HepG2 (cell line): ENCODE data around the gene SLC34A3. TPM values are rescaled to one million over a fixed set of nuclear protein-coding genes. Genes with fewer than 3 reads are reported as not detected.

Experiments
- ARNT ChIP-seq: fragments of 450-650 bp; IDR thresholded peaks from 2 replicates; pipeline ENCODE4 v1.6.1; 2017
- ATF7 ChIP-seq, 2 experiments: fragments of 450-650 bp in 1 of 2; sonication (generic) in 1 of 2; formaldehyde crosslinking in 1 of 2; IDR thresholded peaks; 2 replicates each; pipeline versions ENCODE4 v1.4.0 to v1.6.1; 2016 to 2020; ENCODE audit warnings: antibody characterized with exemption in 1 of 2, mild to moderate bottlenecking in 1 of 2, missing genetic modification reagents in 1 of 2
- BORCS8-MEF2B ChIP-seq: sonication (generic); formaldehyde crosslinking; IDR thresholded peaks from 2 replicates; pipeline ENCODE4 v1.8.0; 2022; ENCODE audit warnings: mild to moderate bottlenecking, missing genetic modification reagents
- DNMT3B ChIP-seq: conservative IDR thresholded peaks from 2 replicates; pipeline ENCODE4 v1.6.1; 2016; ENCODE audit warnings: missing biosample characterization, control low read depth
- FOXJ3 ChIP-seq: sonication (generic); formaldehyde crosslinking; IDR thresholded peaks from 2 replicates; pipeline ENCODE4 v1.4.0; 2020; ENCODE audit warnings: missing genetic modification reagents, mild to moderate bottlenecking, borderline replicate concordance
- HMG20B ChIP-seq: conservative IDR thresholded peaks from 2 replicates; pipeline ENCODE4 v1.6.1; 2016; ENCODE audit warnings: missing genetic modification reagents, missing compliant biosample characterization
- NCOA2 ChIP-seq: sonication (generic); formaldehyde crosslinking; IDR thresholded peaks from 2 replicates; pipeline ENCODE4 v1.8.0; 2022; ENCODE audit warnings: inconsistent platforms
- RFXAP ChIP-seq: sonication (generic); formaldehyde crosslinking; IDR thresholded peaks from 2 replicates; pipeline ENCODE4 v1.4.0; 2020; ENCODE audit warnings: missing genetic modification reagents, borderline replicate concordance
- TAF1 ChIP-seq: sonication (generic); formaldehyde crosslinking; IDR thresholded peaks from 2 replicates; pipeline ENCODE4 v1.4.0; 2020; ENCODE audit warnings: missing genetic modification reagents
- YY1 ChIP-seq: IDR thresholded peaks from 2 replicates; pipeline ENCODE4 v1.6.1; 2011; ENCODE audit warnings: low read length, low read depth, moderate library complexity, mild to moderate bottlenecking; ENCODE audit not compliant: insufficient read depth, insufficient replicate concordance
- ZC3H4 ChIP-seq: sonication (generic); formaldehyde crosslinking; IDR thresholded peaks from 2 replicates; pipeline ENCODE4 v1.4.0; 2020; ENCODE audit warnings: missing genetic modification reagents, borderline replicate concordance
- ZNF136 ChIP-seq: sonication (generic); formaldehyde crosslinking; IDR thresholded peaks from 2 replicates; pipeline ENCODE4 v1.8.1; 2022; ENCODE audit warnings: low read depth, mild to moderate bottlenecking, moderate library complexity, missing genetic modification reagents
- ZNF292 ChIP-seq: sonication (generic); formaldehyde crosslinking; IDR thresholded peaks from 2 replicates; pipeline ENCODE4 v1.8.1; 2022; ENCODE audit warnings: mild to moderate bottlenecking, low read depth, missing genetic modification reagents, borderline replicate concordance
- ZNF460 ChIP-seq: sonication (generic); formaldehyde crosslinking; IDR thresholded peaks from 2 replicates; pipeline ENCODE4 v1.5.1; 2020; ENCODE audit warnings: missing genetic modification reagents, mild to moderate bottlenecking, borderline replicate concordance
- ZNF468 ChIP-seq: sonication (generic); formaldehyde crosslinking; IDR thresholded peaks from 2 replicates; pipeline ENCODE4 v1.8.0; 2022; ENCODE audit warnings: mild to moderate bottlenecking, moderate library complexity, missing genetic modification reagents
- ZNF713 ChIP-seq: sonication (generic); formaldehyde crosslinking; IDR thresholded peaks from 2 replicates; pipeline ENCODE4 v1.4.0; 2020; ENCODE audit warnings: mild to moderate bottlenecking, missing genetic modification reagents
- polyA plus RNA-seq, 8 experiments: library from polyadenylated mRNA; depleted of rRNA in 3 of 8; stranded (reverse) in 7 of 8; unstranded in 1 of 8; fragments of >200 nt; fragmentation: Illumina TruSeq in 4 of 8; extraction: Trizol in 4 of 8; gene quantifications; 2 replicates each; pipeline versions ENCODE4 v1.2.1 to v1.2.3, GENCODE V29; 2011 to 2016; ENCODE audit warnings: low read depth in 4 of 8, missing spikeins in 1 of 8, mixed read lengths in 1 of 8; ENCODE audit not compliant: insufficient read depth in 1 of 8
- total RNA-seq, 5 experiments: library from RNA; depleted of rRNA; stranded (reverse); fragments of >200 nt; fragmentation: Illumina TruSeq; extraction: Trizol; gene quantifications; 2 replicates each; pipeline ENCODE4 v1.2.3, GENCODE V29; 2016; ENCODE audit warnings: low read depth in 1 of 5
- TF ChIP-seq, protein P1 (sequence below): IDR thresholded peaks from 2 replicates; pipeline ENCODE4 v1.6.1; 2016; ENCODE audit warnings: missing compliant biosample characterization, missing genetic modification reagents, borderline replicate concordance
- TF ChIP-seq, protein P2 (sequence below): sonication (generic); formaldehyde crosslinking; IDR thresholded peaks from 2 replicates; pipeline ENCODE4 v1.4.0; 2020; ENCODE audit warnings: missing genetic modification reagents
- TF ChIP-seq, protein P3 (sequence below): sonication (generic); formaldehyde crosslinking; IDR thresholded peaks from 2 replicates; pipeline ENCODE4 v1.5.0; 2020; ENCODE audit warnings: mild to moderate bottlenecking, missing genetic modification reagents, borderline replicate concordance
- TF ChIP-seq, protein P4 (sequence below): sonication (generic); IDR thresholded peaks from 2 replicates; pipeline ENCODE4 v1.6.1; 2016; ENCODE audit warnings: low read depth, borderline replicate concordance
- TF ChIP-seq, protein P5 (sequence below): sonication (generic); formaldehyde crosslinking; IDR thresholded peaks from 2 replicates; pipeline ENCODE4 v1.9.0; 2022; ENCODE audit warnings: missing genetic modification reagents, mild to moderate bottlenecking, borderline replicate concordance

Gene SLC34A3
- total and polyA plus RNA-seq, 2 of the 13 experiments (the other 11 are each of a cell fraction or from before 2014, with no cell fraction given), result 0.07 to 1.0 TPM

DNA sequence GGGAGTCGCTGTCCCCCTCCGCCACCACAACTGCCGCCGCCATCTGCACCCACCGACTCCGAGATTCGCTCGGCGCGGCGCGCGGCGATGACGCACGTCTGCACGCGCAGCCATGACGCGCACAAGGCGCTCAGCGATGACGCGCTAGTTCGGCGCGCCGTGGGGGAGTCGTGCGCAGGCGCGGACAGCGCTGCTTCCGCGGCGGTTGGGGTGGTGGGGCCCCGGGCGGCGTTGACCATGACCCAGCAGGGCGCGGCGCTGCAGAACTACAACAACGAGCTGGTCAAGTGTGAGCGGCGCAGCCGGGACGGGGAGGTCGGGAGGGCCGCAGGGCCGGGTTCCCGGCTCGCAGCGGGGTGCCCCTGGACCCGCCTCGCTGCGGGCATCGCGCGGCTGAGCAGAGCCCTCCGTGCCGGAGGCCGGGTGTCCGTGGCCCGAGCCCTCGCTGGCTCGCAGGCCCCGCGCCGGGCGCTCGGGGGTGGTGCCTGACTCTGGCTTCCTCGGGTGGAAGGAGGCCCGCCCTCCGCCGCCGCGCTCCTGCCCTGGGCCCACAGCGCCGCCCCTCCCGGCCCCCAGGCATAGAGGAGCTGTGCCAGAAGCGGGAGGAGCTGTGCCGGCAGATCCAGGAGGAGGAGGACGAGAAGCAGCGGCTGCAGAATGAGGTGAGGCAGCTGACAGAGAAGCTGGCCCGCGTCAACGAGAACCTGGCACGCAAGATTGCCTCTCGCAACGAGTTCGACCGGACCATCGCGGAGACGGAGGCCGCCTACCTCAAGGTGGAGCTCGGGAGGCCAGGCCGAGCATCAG lies 42.0 kb upstream of the SLC34A3 start, which contains the start of the genes ANAPC2 and SSNA1 (continued):
- TF ChIP-seq ZC3H4 (CRISPR knock-in tag) (no peak; the same call in 1 of the 2 replicates), YY1 (peak; percentile 92), FOXJ3 (CRISPR knock-in tag) (no peak), ZNF468 (no peak), TAF1 (CRISPR knock-in tag) (peak; percentile 86), ZNF460 (no peak; the same call in 1 of the 2 replicates), ZNF292 (CRISPR knock-in tag) (no peak), ZNF136 (no peak), ZNF713 (CRISPR knock-in tag) (no peak), BORCS8-MEF2B (peak; percentile 73), NCOA2 (CRISPR knock-in tag) (peak; percentile 37; the same call in 1 of the 2 replicates), ARNT (no peak), DNMT3B (no peak), RFXAP (CRISPR knock-in tag) (peak; percentile 64; the same call in 1 of the 2 replicates), HMG20B (no peak), ATF7 (IDR thresholded peaks at IDR 0.05) (peak; percentile 41; the same call in 1 of the 2 replicates), ATF7 (CRISPR knock-in tag; IDR thresholded peaks at IDR 0.05) (no peak; the same call in 1 of the 2 replicates)
- TF ChIP-seq, protein P1, sequence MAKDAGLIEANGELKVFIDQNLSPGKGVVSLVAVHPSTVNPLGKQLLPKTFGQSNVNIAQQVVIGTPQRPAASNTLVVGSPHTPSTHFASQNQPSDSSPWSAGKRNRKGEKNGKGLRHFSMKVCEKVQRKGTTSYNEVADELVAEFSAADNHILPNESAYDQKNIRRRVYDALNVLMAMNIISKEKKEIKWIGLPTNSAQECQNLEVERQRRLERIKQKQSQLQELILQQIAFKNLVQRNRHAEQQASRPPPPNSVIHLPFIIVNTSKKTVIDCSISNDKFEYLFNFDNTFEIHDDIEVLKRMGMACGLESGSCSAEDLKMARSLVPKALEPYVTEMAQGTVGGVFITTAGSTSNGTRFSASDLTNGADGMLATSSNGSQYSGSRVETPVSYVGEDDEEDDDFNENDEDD (CRISPR knock-in tag), result peak; percentile 69; the same call in 1 of the 2 replicates
- TF ChIP-seq, protein P2, sequence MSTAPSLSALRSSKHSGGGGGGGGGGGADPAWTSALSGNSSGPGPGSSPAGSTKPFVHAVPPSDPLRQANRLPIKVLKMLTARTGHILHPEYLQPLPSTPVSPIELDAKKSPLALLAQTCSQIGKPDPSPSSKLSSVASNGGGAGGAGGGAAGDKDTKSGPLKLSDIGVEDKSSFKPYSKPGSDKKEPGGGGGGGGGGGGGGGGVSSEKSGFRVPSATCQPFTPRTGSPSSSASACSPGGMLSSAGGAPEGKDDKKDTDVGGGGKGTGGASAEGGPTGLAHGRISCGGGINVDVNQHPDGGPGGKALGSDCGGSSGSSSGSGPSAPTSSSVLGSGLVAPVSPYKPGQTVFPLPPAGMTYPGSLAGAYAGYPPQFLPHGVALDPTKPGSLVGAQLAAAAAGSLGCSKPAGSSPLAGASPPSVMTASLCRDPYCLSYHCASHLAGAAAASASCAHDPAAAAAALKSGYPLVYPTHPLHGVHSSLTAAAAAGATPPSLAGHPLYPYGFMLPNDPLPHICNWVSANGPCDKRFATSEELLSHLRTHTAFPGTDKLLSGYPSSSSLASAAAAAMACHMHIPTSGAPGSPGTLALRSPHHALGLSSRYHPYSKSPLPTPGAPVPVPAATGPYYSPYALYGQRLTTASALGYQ (CRISPR knock-in tag), result peak; percentile 19; the same call in 1 of the 2 replicates
- TF ChIP-seq, protein P3, sequence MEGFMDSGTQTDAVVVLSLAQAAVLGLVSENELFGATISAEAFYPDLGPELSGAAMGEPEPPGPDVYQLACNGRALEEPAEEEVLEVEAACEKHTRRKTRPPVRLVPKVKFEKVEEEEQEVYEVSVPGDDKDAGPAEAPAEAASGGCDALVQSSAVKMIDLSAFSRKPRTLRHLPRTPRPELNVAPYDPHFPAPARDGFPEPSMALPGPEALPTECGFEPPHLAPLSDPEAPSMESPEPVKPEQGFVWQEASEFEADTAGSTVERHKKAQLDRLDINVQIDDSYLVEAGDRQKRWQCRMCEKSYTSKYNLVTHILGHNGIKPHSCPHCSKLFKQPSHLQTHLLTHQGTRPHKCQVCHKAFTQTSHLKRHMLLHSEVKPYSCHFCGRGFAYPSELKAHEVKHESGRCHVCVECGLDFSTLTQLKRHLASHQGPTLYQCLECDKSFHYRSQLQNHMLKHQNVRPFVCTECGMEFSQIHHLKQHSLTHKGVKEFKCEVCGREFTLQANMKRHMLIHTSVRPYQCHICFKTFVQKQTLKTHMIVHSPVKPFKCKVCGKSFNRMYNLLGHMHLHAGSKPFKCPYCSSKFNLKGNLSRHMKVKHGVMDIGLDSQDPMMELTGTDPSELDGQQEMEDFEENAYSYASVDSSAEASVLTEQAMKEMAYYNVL (CRISPR knock-in tag), result peak; percentile 68; the same call in 1 of the 2 replicates
- TF ChIP-seq, protein P4, sequence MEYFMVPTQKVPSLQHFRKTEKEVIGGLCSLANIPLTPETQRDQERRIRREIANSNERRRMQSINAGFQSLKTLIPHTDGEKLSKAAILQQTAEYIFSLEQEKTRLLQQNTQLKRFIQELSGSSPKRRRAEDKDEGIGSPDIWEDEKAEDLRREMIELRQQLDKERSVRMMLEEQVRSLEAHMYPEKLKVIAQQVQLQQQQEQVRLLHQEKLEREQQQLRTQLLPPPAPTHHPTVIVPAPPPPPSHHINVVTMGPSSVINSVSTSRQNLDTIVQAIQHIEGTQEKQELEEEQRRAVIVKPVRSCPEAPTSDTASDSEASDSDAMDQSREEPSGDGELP, result peak; percentile 30; the same call in 1 of the 2 replicates
- TF ChIP-seq, protein P5, sequence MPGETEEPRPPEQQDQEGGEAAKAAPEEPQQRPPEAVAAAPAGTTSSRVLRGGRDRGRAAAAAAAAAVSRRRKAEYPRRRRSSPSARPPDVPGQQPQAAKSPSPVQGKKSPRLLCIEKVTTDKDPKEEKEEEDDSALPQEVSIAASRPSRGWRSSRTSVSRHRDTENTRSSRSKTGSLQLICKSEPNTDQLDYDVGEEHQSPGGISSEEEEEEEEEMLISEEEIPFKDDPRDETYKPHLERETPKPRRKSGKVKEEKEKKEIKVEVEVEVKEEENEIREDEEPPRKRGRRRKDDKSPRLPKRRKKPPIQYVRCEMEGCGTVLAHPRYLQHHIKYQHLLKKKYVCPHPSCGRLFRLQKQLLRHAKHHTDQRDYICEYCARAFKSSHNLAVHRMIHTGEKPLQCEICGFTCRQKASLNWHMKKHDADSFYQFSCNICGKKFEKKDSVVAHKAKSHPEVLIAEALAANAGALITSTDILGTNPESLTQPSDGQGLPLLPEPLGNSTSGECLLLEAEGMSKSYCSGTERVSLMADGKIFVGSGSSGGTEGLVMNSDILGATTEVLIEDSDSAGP (CRISPR knock-in tag), result peak; percentile 89
